Transverse colon (tissue), 4 donors: ENCODE measurements around the gene PLAAT5.

ENCODE experiments used
- POLR2A ChIP-seq: fragments of 450-650 bp; IDR thresholded peaks from one replicate; pipeline ENCODE4 v1.6.1; 2016; ENCODE audit warnings: antibody characterized with exemption, mild to moderate bottlenecking, moderate library complexity
- POLR2AphosphoS5 ChIP-seq, 3 donors: sonication (generic); formaldehyde crosslinking; IDR thresholded peaks; one replicate each; pipeline ENCODE4 v1.6.1; 2016; ENCODE audit warnings: antibody characterized with exemption in 3 of 3
- TF ChIP-seq, protein P1 (sequence below), 5 experiments: fragments of 200-600 bp in 3 of 5; fragments of 450-650 bp in 2 of 5; sonication (generic) in 3 of 5; IDR thresholded peaks; 1 replicate in 2 of 5; 2 replicates in 3 of 5; pipeline ENCODE4 v1.5.1; 2016 to 2017; ENCODE audit warnings: antibody characterized with exemption in 5 of 5, inconsistent platforms in 3 of 5, mild to moderate bottlenecking in 2 of 5, moderate library complexity in 1 of 5

DNA sequence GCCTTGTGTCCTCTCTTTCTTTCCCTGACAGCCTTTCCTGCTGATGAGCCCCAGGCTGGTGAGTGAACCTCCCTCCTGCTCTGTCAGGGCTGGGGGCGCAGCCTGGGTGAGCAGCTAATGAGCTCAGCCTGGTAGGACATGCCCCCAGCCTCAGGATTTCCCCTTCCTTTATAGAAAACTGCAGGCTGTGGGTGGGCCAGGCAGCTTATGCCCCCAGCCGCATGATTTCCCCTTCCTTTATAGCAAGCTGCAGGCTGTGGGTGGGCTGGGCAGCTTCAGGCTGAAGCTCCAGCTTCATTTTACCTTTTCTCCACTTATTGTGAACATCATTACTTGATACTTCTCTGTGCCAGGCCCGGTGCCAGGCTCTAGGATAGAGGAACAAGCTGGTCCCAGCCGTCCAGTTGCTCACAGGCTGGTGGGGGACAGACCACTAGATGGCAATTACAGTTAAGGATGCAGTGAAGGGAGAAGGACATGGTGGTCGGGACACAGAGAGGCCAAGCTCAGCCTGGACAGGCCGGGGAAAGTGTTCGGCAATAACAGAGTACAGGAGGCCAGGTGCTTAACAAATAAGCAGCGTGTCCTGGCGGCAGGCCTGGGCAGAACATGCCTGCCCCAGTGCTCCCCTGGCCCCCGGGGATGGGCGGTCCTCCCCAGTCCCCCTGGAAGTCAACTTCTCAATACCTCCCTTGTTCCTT lies 20.2 kb upstream of the PLAAT5 start:
- TF ChIP-seq, protein P1, sequence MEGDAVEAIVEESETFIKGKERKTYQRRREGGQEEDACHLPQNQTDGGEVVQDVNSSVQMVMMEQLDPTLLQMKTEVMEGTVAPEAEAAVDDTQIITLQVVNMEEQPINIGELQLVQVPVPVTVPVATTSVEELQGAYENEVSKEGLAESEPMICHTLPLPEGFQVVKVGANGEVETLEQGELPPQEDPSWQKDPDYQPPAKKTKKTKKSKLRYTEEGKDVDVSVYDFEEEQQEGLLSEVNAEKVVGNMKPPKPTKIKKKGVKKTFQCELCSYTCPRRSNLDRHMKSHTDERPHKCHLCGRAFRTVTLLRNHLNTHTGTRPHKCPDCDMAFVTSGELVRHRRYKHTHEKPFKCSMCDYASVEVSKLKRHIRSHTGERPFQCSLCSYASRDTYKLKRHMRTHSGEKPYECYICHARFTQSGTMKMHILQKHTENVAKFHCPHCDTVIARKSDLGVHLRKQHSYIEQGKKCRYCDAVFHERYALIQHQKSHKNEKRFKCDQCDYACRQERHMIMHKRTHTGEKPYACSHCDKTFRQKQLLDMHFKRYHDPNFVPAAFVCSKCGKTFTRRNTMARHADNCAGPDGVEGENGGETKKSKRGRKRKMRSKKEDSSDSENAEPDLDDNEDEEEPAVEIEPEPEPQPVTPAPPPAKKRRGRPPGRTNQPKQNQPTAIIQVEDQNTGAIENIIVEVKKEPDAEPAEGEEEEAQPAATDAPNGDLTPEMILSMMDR (IDR thresholded peaks at IDR 0.05): no peak
- TF ChIP-seq POLR2A (no peak), POLR2AphosphoS5 (IDR thresholded peaks at IDR 0.05) (no peak)
